Mesendoderm (in vitro differentiated cells): ENCODE measurements around the gene SEC16B.

Experiments
- DNase-seq: peaks from one replicate; pipeline ENCODE4 v3.0.0; 2013
- H2AK5ac ChIP-seq: 2 replicates; pipeline ENCODE4 v1.6.1; 2013; ENCODE audit warnings: low read length, inconsistent platforms
- H2BK120ac ChIP-seq: 2 replicates; pipeline ENCODE4 v1.6.1; 2013; ENCODE audit warnings: low read depth, mild to moderate bottlenecking, low read length, moderate library complexity, mixed read lengths
- H2BK15ac ChIP-seq: replicated peaks from 2 replicates; pipeline ENCODE4 v1.6.1; 2013; ENCODE audit warnings: low read depth, mild to moderate bottlenecking, moderate library complexity
- H2BK5ac ChIP-seq: 2 replicates; pipeline ENCODE4 v1.6.1; 2013; ENCODE audit warnings: low read length, inconsistent platforms
- H3K18ac ChIP-seq: 2 replicates; pipeline ENCODE4 v1.6.1; 2013; ENCODE audit warnings: mild to moderate bottlenecking, low read length, mixed read lengths
- H3K23ac ChIP-seq: one replicate; pipeline ENCODE4 v1.6.1; 2013; ENCODE audit warnings: low read length
- H3K27ac ChIP-seq: 2 replicates; pipeline ENCODE4 v1.5.1; 2013; ENCODE audit warnings: low read depth, mild to moderate bottlenecking, inconsistent platforms, low read length, moderate library complexity
- H3K27me3 ChIP-seq: 2 replicates; pipeline ENCODE4 v1.6.1; 2013; ENCODE audit warnings: low read length, control low read depth, mild to moderate bottlenecking, inconsistent platforms; ENCODE audit not compliant: insufficient read depth, poor library complexity
- H3K36me3 ChIP-seq: 2 replicates; pipeline ENCODE4 v1.6.1; 2013; ENCODE audit warnings: low read length, inconsistent platforms; ENCODE audit not compliant: control insufficient read depth, insufficient read depth
- H3K4ac ChIP-seq: one replicate; pipeline ENCODE4 v1.6.1; 2013; ENCODE audit warnings: low read depth, mild to moderate bottlenecking, low read length, moderate library complexity
- H3K4me1 ChIP-seq: 2 replicates; pipeline ENCODE4 v1.6.1; 2013; ENCODE audit warnings: low read depth, low read length, inconsistent platforms; ENCODE audit not compliant: control insufficient read depth
- H3K4me2 ChIP-seq: 2 replicates; pipeline ENCODE4 v1.6.1; 2013; ENCODE audit warnings: low read length
- H3K4me3 ChIP-seq: 2 replicates; pipeline ENCODE4 v1.5.1; 2013; ENCODE audit warnings: mild to moderate bottlenecking, low read length
- H3K56ac ChIP-seq: one replicate; pipeline ENCODE4 v1.6.1; 2013; ENCODE audit warnings: low read length
- H3K79me1 ChIP-seq: 2 replicates; pipeline ENCODE4 v1.6.1; 2013; ENCODE audit warnings: low read length, inconsistent platforms
- H3K79me2 ChIP-seq: 2 replicates; pipeline ENCODE4 v1.6.1; 2013; ENCODE audit warnings: mild to moderate bottlenecking, low read length; ENCODE audit not compliant: control insufficient read depth, insufficient read depth
- H3K9ac ChIP-seq: 2 replicates; pipeline ENCODE4 v1.6.1; 2013; ENCODE audit warnings: low read length, inconsistent platforms
- H4K5ac ChIP-seq: one replicate; pipeline ENCODE4 v1.6.1; 2013; ENCODE audit warnings: low read length
- H4K8ac ChIP-seq: one replicate; pipeline ENCODE4 v1.6.1; 2013; ENCODE audit warnings: low read depth, mild to moderate bottlenecking, control low read depth, low read length, moderate library complexity
- WGBS: extraction: QIAGEN DNeasy Blood & Tissue Kit; methylation state at CpG from one replicate; pipeline ENCODE4 v1.1.7; 2013; ENCODE audit warnings: low lambda C conversion rate, missing lambda C conversion rate; ENCODE audit not compliant: insufficient coverage; ENCODE audit errors: extremely low coverage; 5-methylcytosine and 5-hydroxymethylcytosine counted together

The SEC16B gene

GRCh38 chr1:177928194-177928593, 41.7 kb downstream of the SEC16B start:
- WGBS = no CpG with 5 or more reads among the region's 2 CpGs
- H4K8ac ChIP-seq = no peak overlapping the region

GRCh38 chr1:177927021-177927596, 42.7 kb downstream of the SEC16B start:
- Histone ChIP-seq H2BK15ac (no peak overlapping the region), H2BK5ac (no peak overlapping the region), H4K5ac (no peak overlapping the region), H3K36me3 (no peaks in the 10 kb centered on the region), H3K23ac (no peak overlapping the region), H3K9ac (no peak overlapping the region), H4K8ac (no peak overlapping the region), H2AK5ac (no peak overlapping the region), H3K18ac (no peak overlapping the region), H3K4me1 (no peaks in the 10 kb centered on the region), H3K27me3 (no peaks in the 10 kb centered on the region), H3K79me1 (no peaks in the 10 kb centered on the region), H3K27ac (no peak overlapping the region), H3K4me3 (no peak overlapping the region), H3K4ac (no peak overlapping the region), H3K56ac (no peak overlapping the region), H3K4me2 (no peak overlapping the region), H2BK120ac (no peak overlapping the region), H3K79me2 (no peaks in the 10 kb centered on the region)
- no CpG with 5 or more reads among the region's 5 CpGs for WGBS
- no peak for DNase-seq

More at GRCh38 chr1:177928194-177928593, 41.7 kb downstream of the SEC16B start:
- no peak overlapping the region for H3K27ac ChIP-seq
- no peaks in the 10 kb centered on the region for H3K36me3 ChIP-seq
- no peak overlapping the region for H2BK120ac ChIP-seq
- H3K4me1 ChIP-seq = no peaks in the 10 kb centered on the region
- H3K23ac ChIP-seq = no peak overlapping the region
- no peak overlapping the region for H3K4me3 ChIP-seq
- DNase-seq = peak; percentile 65
- H3K56ac ChIP-seq = no peak overlapping the region
- H3K18ac ChIP-seq = no peak overlapping the region
- H3K9ac ChIP-seq = no peak overlapping the region
- H2BK5ac ChIP-seq = no peak overlapping the region
- no peak overlapping the region for H2AK5ac ChIP-seq
- H3K4me2 ChIP-seq = no peak overlapping the region
- no peak overlapping the region for H3K4ac ChIP-seq
- H3K27me3 ChIP-seq = no peaks in the 10 kb centered on the region
- no peak overlapping the region for H4K5ac ChIP-seq
- H3K79me2 ChIP-seq = no peaks in the 10 kb centered on the region
- H3K79me1 ChIP-seq = no peaks in the 10 kb centered on the region
- H2BK15ac ChIP-seq = no peak overlapping the region

DNA sequence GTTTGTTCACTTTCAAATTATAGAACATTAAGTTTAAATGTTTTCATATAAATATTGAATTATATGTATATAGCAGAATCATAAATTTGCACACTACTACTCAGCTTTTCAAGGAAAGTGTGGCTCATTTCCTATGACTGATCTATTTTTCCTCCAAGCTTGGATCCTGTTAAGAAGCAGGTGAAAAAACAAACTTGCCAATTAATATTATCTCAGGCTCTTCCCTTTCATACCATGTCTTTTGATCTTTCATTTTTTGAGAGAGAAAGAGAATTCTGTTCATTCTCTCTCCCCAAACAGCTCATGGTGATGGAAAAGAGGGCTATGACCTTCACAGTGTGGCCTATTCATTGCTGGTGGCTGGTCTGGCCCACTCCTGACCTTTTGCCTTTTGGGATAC, 43.7 kb downstream of the SEC16B start:
- Histone ChIP-seq H3K4me1 (no peaks in the 10 kb centered on the region), H4K5ac (no peak overlapping the region), H2AK5ac (no peak overlapping the region), H3K4me3 (no peak overlapping the region), H2BK15ac (no peak overlapping the region), H3K4me2 (no peak overlapping the region), H3K18ac (no peak overlapping the region), H4K8ac (no peak overlapping the region), H3K9ac (no peak overlapping the region), H3K27me3 (no peaks in the 10 kb centered on the region), H3K36me3 (no peaks in the 10 kb centered on the region), H3K4ac (no peak overlapping the region), H3K23ac (no peak overlapping the region), H3K56ac (no peak overlapping the region), H3K27ac (no peak overlapping the region), H2BK120ac (no peak overlapping the region), H3K79me1 (no peaks in the 10 kb centered on the region), H3K79me2 (no peaks in the 10 kb centered on the region), H2BK5ac (no peak overlapping the region)
- no peak for DNase-seq

DNA sequence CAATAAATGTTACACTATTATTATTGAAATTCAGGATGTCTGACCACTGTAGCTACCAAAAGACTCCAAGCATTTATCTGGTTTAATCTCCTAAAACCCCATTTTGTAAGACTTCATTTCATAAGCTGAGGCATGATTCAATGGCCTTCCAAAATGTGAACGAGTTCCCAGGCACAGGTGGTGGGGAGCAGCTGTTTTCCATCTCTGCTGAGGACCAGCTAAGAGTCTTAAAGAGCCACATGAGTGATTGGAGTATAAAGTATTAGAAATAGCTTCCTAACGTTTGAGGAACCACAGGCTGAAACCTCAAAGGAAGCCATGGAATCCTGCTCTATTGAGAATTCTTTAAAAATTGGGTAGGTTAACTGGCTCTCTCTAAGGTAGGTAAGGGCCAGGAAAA, 44.9 kb downstream of the SEC16B start:
- Histone ChIP-seq H3K79me1 (no peaks in the 10 kb centered on the region), H3K4ac (no peak overlapping the region), H3K27me3 (no peaks in the 10 kb centered on the region), H3K4me1 (no peaks in the 10 kb centered on the region), H3K9ac (no peak overlapping the region), H3K27ac (no peak overlapping the region), H3K4me2 (no peak overlapping the region), H3K23ac (no peak overlapping the region), H2BK15ac (no peak overlapping the region), H3K79me2 (no peaks in the 10 kb centered on the region), H2BK5ac (no peak overlapping the region), H3K18ac (no peak overlapping the region), H3K4me3 (no peak overlapping the region), H3K56ac (no peak overlapping the region), H2BK120ac (no peak overlapping the region), H4K8ac (no peak overlapping the region), H3K36me3 (no peaks in the 10 kb centered on the region), H4K5ac (no peak overlapping the region), H2AK5ac (no peak overlapping the region)
- WGBS = no CpG with 5 or more reads among the region's 2 CpGs
- DNase-seq = no peak

- H4K5ac ChIP-seq = no peak overlapping the region
- H2BK15ac ChIP-seq = no peak overlapping the region
- no peak overlapping the region for H3K4ac ChIP-seq
- H3K4me3 ChIP-seq = no peak overlapping the region
- no peak overlapping the region for H3K9ac ChIP-seq
- no peak overlapping the region for H3K18ac ChIP-seq
- H3K79me1 ChIP-seq = no peaks in the 10 kb centered on the region
- H3K36me3 ChIP-seq = no peaks in the 10 kb centered on the region
- H2BK5ac ChIP-seq = no peak overlapping the region
- no peak overlapping the region for H3K23ac ChIP-seq
- WGBS = no CpG with 5 or more reads among the region's 3 CpGs
- H3K27me3 ChIP-seq = no peaks in the 10 kb centered on the region
- no peak for DNase-seq
- no peaks in the 10 kb centered on the region for H3K79me2 ChIP-seq
- no peak overlapping the region for H3K27ac ChIP-seq
- H3K56ac ChIP-seq = no peak overlapping the region
- H2BK120ac ChIP-seq = no peak overlapping the region
- H4K8ac ChIP-seq = no peak overlapping the region
- H3K4me2 ChIP-seq = no peak overlapping the region
- H2AK5ac ChIP-seq = no peak overlapping the region
- H3K4me1 ChIP-seq = no peaks in the 10 kb centered on the region
These were observed 46.4 kb downstream of the SEC16B start for GRCh38 chr1:177923441-177923840.

DNA sequence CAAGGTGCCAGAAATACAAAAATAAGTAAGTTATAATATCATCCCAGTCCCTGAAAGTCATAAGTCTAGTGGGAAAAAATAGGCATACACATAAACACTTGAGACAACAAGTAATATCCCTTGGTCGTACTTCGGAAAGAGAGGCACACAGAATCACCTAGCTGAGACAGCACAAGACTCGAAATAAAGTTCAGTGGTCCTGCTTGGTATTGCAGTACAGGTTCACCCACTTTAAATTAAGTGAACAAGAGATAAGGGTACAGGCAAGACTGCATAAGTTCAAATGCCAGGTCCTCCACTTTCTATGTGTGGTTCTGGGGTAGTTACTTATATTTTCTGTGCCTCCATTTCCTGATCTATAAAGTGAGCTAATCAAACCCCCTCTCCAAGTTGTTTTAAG, 47.6 kb downstream of the SEC16B start:
- H3K79me1 ChIP-seq = no peaks in the 10 kb centered on the region
- no peaks in the 10 kb centered on the region for H3K27me3 ChIP-seq
- H2BK5ac ChIP-seq = no peak overlapping the region
- no peak overlapping the region for H4K8ac ChIP-seq
- H3K36me3 ChIP-seq = no peaks in the 10 kb centered on the region
- no peak overlapping the region for H3K23ac ChIP-seq
- no peaks in the 10 kb centered on the region for H3K4me1 ChIP-seq
- H3K56ac ChIP-seq = no peak overlapping the region
- H3K79me2 ChIP-seq = no peaks in the 10 kb centered on the region
- no peak overlapping the region for H3K27ac ChIP-seq
- no peak for DNase-seq
- H3K4ac ChIP-seq = no peak overlapping the region
- no peak overlapping the region for H3K4me2 ChIP-seq
- H3K9ac ChIP-seq = no peak overlapping the region
- no peak overlapping the region for H2AK5ac ChIP-seq
- no peak overlapping the region for H3K4me3 ChIP-seq
- H3K18ac ChIP-seq = no peak overlapping the region
- H4K5ac ChIP-seq = no peak overlapping the region
- H2BK15ac ChIP-seq = no peak overlapping the region
- no CpG with 5 or more reads among the region's 3 CpGs for WGBS
- H2BK120ac ChIP-seq = no peak overlapping the region
